ENCODE data around the gene FHIT.

DNA sequence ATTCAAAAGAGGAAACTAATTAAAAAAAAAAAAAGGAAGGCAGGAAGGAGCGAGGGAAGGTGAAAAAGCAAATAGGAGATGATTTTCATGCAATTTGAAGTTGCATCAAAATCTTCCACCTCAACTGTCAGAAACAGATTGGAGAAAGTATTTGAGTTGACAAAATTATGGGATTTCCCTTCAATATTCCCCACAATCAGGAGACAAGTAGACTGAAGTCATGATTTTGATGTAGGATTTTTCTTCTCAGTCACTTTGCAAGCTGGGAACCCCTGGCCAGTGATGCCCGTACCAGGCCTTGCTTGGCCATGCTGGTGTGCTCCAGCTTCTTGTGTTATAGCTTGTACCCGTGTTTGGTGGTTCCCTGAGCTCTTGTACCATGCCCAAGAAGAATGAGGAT, 1347.0 kb downstream of the FHIT start:
- TF ChIP-seq, protein P1, sequence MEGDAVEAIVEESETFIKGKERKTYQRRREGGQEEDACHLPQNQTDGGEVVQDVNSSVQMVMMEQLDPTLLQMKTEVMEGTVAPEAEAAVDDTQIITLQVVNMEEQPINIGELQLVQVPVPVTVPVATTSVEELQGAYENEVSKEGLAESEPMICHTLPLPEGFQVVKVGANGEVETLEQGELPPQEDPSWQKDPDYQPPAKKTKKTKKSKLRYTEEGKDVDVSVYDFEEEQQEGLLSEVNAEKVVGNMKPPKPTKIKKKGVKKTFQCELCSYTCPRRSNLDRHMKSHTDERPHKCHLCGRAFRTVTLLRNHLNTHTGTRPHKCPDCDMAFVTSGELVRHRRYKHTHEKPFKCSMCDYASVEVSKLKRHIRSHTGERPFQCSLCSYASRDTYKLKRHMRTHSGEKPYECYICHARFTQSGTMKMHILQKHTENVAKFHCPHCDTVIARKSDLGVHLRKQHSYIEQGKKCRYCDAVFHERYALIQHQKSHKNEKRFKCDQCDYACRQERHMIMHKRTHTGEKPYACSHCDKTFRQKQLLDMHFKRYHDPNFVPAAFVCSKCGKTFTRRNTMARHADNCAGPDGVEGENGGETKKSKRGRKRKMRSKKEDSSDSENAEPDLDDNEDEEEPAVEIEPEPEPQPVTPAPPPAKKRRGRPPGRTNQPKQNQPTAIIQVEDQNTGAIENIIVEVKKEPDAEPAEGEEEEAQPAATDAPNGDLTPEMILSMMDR (IDR thresholded peaks at IDR 0.05), result no peak
- no peak for TF ChIP-seq EP300 (IDR thresholded peaks at IDR 0.05)

Data from suprapubic skin (tissue), 3 donors.